B cell (primary cell): ENCODE results near the gene PNPLA1. TPM values are rescaled to one million over a fixed set of nuclear protein-coding genes. Genes with fewer than 3 reads are reported as not detected.

ENCODE experiments used
- ATAC-seq: fragments of 200-7000 bp; cut with Tn5 transposase; one replicate; pipeline ENCODE4 v1.10.0; 2021; ENCODE audit warnings: low read depth, mild to moderate bottlenecking, moderate number of reproducible peaks, moderate library complexity
- CTCF ChIA-PET: fragments of 350-600 bp; sonication (Branson Sonifier 250); formaldehyde crosslinking; loops from one replicate; lab custom pipeline; 2021; ENCODE audit warnings: antibody characterized with exemption, inconsistent platforms; lab: Charles Lee
- POLR2A ChIA-PET: fragments of 350-600 bp; sonication (Branson Sonifier 250); formaldehyde crosslinking; loops from one replicate; lab custom pipeline; 2021; ENCODE audit warnings: antibody characterized with exemption; lab: Charles Lee
- DNase-seq: peaks from one replicate; pipeline ENCODE4 v3.0.0; 2013
- H2AFZ ChIP-seq: 2 replicates; pipeline ENCODE4 v1.6.1; 2012; ENCODE audit warnings: mild to moderate bottlenecking, low read depth, low read length; ENCODE audit not compliant: insufficient read depth, poor library complexity, severe bottlenecking
- H3K27ac ChIP-seq, 2 donors: 1 replicate in 1 of 2; 2 replicates in 1 of 2; pipeline ENCODE4 v1.5.1; 2012 to 2013; ENCODE audit warnings: low read length in 2 of 2, mild to moderate bottlenecking in 2 of 2, moderate library complexity in 1 of 2
- H3K27me3 ChIP-seq, 4 experiments: fragments of 200-600 bp in 1 of 4; sonication (generic) in 1 of 4; replicated peaks in 1 of 4; 1 replicate in 2 of 4; 2 replicates in 2 of 4; pipeline versions ENCODE4 v1.6.1 to v1.7.0; 2013 to 2016; ENCODE audit warnings: low read length in 3 of 4, mild to moderate bottlenecking in 2 of 4, mixed read lengths in 1 of 4, moderate library complexity in 1 of 4; ENCODE audit not compliant: insufficient read depth in 4 of 4, control insufficient read depth in 3 of 4; ENCODE audit errors: control extremely low read depth in 1 of 4
- H3K36me3 ChIP-seq, 2 experiments: replicated peaks in 1 of 2; 1 replicate in 1 of 2; 2 replicates in 1 of 2; pipeline versions ENCODE4 v1.6.1 to v1.7.1; 2013; ENCODE audit warnings: low read length in 1 of 2; ENCODE audit not compliant: insufficient read depth in 2 of 2, control insufficient read depth in 1 of 2; ENCODE audit errors: control extremely low read depth in 1 of 2, extremely low read depth in 1 of 2
- H3K4me1 ChIP-seq, 2 donors: fragments of 200-600 bp in 1 of 2; sonication (generic) in 1 of 2; 1 replicate in 1 of 2; 2 replicates in 1 of 2; pipeline versions ENCODE4 v1.5.1 to v1.6.1; 2013 to 2017; ENCODE audit warnings: low read length in 2 of 2; ENCODE audit not compliant: control insufficient read depth in 2 of 2, insufficient read depth in 2 of 2
- H3K4me2 ChIP-seq: replicated peaks from 2 replicates; pipeline ENCODE3; 2012; ENCODE audit warnings: mild to moderate bottlenecking, low read depth, low read length; ENCODE audit not compliant: poor library complexity, severe bottlenecking
- H3K4me3 ChIP-seq, 5 experiments: fragments of 200-600 bp in 1 of 5; sonication (generic) in 1 of 5; 1 replicate in 3 of 5; 2 replicates in 2 of 5; pipeline versions ENCODE4 v1.5.1 to v1.7.0; 2011 to 2016; ENCODE audit warnings: low read length in 4 of 5, mild to moderate bottlenecking in 4 of 5, low read depth in 2 of 5, control low read depth in 1 of 5, moderate library complexity in 1 of 5; ENCODE audit not compliant: insufficient read depth in 1 of 5; ENCODE audit errors: control extremely low read depth in 1 of 5, extremely low read depth in 1 of 5
- H3K79me2 ChIP-seq: fragments of 200-600 bp; sonication (generic); one replicate; pipeline ENCODE4 v1.6.0; 2016; ENCODE audit warnings: low read length; ENCODE audit not compliant: control insufficient read depth, insufficient read depth
- H3K9ac ChIP-seq: fragments of 200-600 bp; sonication (generic); 2 replicates; pipeline ENCODE4 v1.6.1; 2017; ENCODE audit warnings: mild to moderate bottlenecking, low read length, moderate library complexity
- H3K9me3 ChIP-seq, 3 donors: one replicate each; pipeline versions ENCODE4 v1.6.1 to v1.7.1; 2013; ENCODE audit warnings: low read length in 2 of 3; ENCODE audit not compliant: control insufficient read depth in 2 of 3, insufficient read depth in 1 of 3; ENCODE audit errors: control extremely low read depth in 1 of 3
- H4K20me1 ChIP-seq: 2 replicates; pipeline ENCODE4 v1.6.0; 2012; ENCODE audit warnings: mild to moderate bottlenecking, low read length; ENCODE audit not compliant: insufficient read depth, control insufficient read depth, poor library complexity, severe bottlenecking
- H3K27ac Mint-ChIP-seq: one replicate; pipeline ENCODE4 v1.8.0; 2021; ENCODE audit warnings: mixed read lengths
- H3K27me3 Mint-ChIP-seq: one replicate; pipeline ENCODE4 v1.8.0; 2021; ENCODE audit warnings: mixed read lengths
- H3K4me1 Mint-ChIP-seq: one replicate; pipeline ENCODE4 v1.8.0; 2021; ENCODE audit warnings: mixed read lengths
- H3K4me3 Mint-ChIP-seq: one replicate; pipeline ENCODE4 v1.8.0; 2021; ENCODE audit warnings: mixed read lengths
- H3K9me3 Mint-ChIP-seq: one replicate; pipeline ENCODE4 v1.8.0; 2022; ENCODE audit warnings: mixed read lengths; ENCODE audit not compliant: insufficient read depth
- EZH2 ChIP-seq: IDR thresholded peaks from 2 replicates; pipeline ENCODE4 v1.6.1; 2012; ENCODE audit warnings: borderline replicate concordance, low read depth, mild to moderate bottlenecking, moderate library complexity, low read length; ENCODE audit not compliant: insufficient read depth, poor library complexity, severe bottlenecking
- WGBS: methylation state at CpG from one replicate; pipeline ENCODE4 v1.1.5; 2013; ENCODE audit warnings: missing lambda C conversion rate; ENCODE audit not compliant: insufficient coverage; 5-methylcytosine and 5-hydroxymethylcytosine counted together
- intact Hi-C: fragments of 100-400 bp; cut with micrococcal nuclease; formaldehyde crosslinking; loops from one replicate; pipeline ENCODE4 v1.10.0; 2022
- polyA plus RNA-seq: library from polyadenylated mRNA; depleted of rRNA; stranded (reverse); fragments of >200 nt; gene quantifications from 2 replicates; pipeline ENCODE4 v1.2.3, GENCODE V29; 2012
- total RNA-seq, 2 donors: library from RNA; stranded (reverse); fragments of 120-200 nt in 1 of 2; gene quantifications; 1 replicate in 1 of 2; 2 replicates in 1 of 2; pipeline versions ENCODE4 v1.2.3 to v1.2.4, GENCODE V29; 2013 to 2022
- TF ChIP-seq, protein P1 (sequence below): fragments of 200-600 bp; IDR thresholded peaks from one replicate; pipeline ENCODE4 v1.8.0; 2022; ENCODE audit warnings: antibody characterized with exemption, mild to moderate bottlenecking

PNPLA1 gene
- total and polyA plus RNA-seq, 2 donors (not counting 1 experiment from before 2014, with no cell fraction given) = 0.12 TPM; not detected in 1

- Mint-ChIP-seq H3K4me1 (peaks cover 21% of the 10 kb centered on the region), H3K4me3 (no peak overlapping the region), H3K9me3 (peaks cover 2% of the 10 kb centered on the region), H3K27me3 (no peaks in the 10 kb centered on the region), H3K27ac (no peak overlapping the region)
- intact Hi-C loops = no loop called here
- Histone ChIP-seq H3K9me3 (peaks cover 0 to 3% (median 0%) of the 10 kb centered on the region in 3 donors), H3K4me3 (no peak overlapping the region), H3K79me2 (no peaks in the 10 kb centered on the region), H3K4me1 (peaks cover 16 to 22% of the 10 kb centered on the region in 2 donors), H3K27ac (no peak overlapping the region), H2AFZ (no peak overlapping the region), H3K4me2 (no peak overlapping the region), H3K9ac (no peak overlapping the region), H3K27me3 (no peaks in the 10 kb centered on the region), H3K36me3 (no peaks in the 10 kb centered on the region), H4K20me1 (no peaks in the 10 kb centered on the region)
- DNase-seq = no peak
- ChIA-PET POLR2A (no interaction called here), CTCF (interaction anchor here (4.8 to 15.7 kb wide), 2 partner anchors 15 to 51 kb away, joined by 20 to 149 read pairs; no protein-coding TSS in a partner anchor)
- no peak for ATAC-seq
- WGBS = no CpG with 5 or more reads among the region's 4 CpGs
- TF ChIP-seq, protein P1, sequence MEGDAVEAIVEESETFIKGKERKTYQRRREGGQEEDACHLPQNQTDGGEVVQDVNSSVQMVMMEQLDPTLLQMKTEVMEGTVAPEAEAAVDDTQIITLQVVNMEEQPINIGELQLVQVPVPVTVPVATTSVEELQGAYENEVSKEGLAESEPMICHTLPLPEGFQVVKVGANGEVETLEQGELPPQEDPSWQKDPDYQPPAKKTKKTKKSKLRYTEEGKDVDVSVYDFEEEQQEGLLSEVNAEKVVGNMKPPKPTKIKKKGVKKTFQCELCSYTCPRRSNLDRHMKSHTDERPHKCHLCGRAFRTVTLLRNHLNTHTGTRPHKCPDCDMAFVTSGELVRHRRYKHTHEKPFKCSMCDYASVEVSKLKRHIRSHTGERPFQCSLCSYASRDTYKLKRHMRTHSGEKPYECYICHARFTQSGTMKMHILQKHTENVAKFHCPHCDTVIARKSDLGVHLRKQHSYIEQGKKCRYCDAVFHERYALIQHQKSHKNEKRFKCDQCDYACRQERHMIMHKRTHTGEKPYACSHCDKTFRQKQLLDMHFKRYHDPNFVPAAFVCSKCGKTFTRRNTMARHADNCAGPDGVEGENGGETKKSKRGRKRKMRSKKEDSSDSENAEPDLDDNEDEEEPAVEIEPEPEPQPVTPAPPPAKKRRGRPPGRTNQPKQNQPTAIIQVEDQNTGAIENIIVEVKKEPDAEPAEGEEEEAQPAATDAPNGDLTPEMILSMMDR = no peak
- TF ChIP-seq EZH2 = no peak
Measured at GRCh38 chr6:36355819-36356218, 86.0 kb downstream of the PNPLA1 start.

DNA sequence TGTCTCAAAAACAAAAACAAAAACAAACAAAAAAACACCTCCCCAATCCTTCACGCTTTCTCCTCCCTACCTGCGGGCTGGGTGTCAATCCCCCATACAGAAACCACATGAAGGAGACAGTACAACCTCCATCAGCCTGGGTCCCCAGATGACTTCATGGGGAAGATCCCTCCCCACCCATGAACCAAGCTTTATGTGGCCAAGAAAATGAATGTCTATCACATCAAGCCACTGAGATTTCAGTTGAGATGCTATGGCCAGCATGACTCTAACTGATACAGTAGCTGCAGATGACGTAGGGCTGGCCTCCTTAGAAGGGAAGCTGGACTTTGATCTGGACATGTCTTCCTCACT, 88.0 kb downstream of the PNPLA1 start:
- H4K20me1 ChIP-seq = no peaks in the 10 kb centered on the region
- ChIA-PET CTCF (interaction anchor here (1.5 to 15.7 kb wide), 5 partner anchors 10 to 330 kb away, joined by 3 to 149 read pairs (median 20); partner anchors contain the start of gene MAPK14), POLR2A (no interaction called here)
- Mint-ChIP-seq H3K9me3 (peaks cover 2% of the 10 kb centered on the region), H3K4me1 (peaks cover 22% of the 10 kb centered on the region), H3K27me3 (no peaks in the 10 kb centered on the region), H3K4me3 (no peak overlapping the region), H3K27ac (no peak overlapping the region)
- no peaks in the 10 kb centered on the region for H3K79me2 ChIP-seq
- H2AFZ ChIP-seq = no peak overlapping the region
- no peak overlapping the region for H3K9ac ChIP-seq
- H3K9me3 ChIP-seq = no peaks in the 10 kb centered on the region
- WGBS = 82% methylated on average over 3 of the region's 3 CpGs
- intact Hi-C loops = no loop called here
- no peak overlapping the region for H3K4me3 ChIP-seq
- no peaks in the 10 kb centered on the region for H3K27me3 ChIP-seq
- H3K36me3 ChIP-seq = no peaks in the 10 kb centered on the region
- peaks cover 16 to 22% of the 10 kb centered on the region in 2 donors for H3K4me1 ChIP-seq
- no peak overlapping the region for H3K27ac ChIP-seq
- TF ChIP-seq, protein P1 = no peak
- no peak for TF ChIP-seq EZH2
- no peak for ATAC-seq
- no peak overlapping the region for H3K4me2 ChIP-seq
- no peak for DNase-seq

Other genes with a start within 250 kb of the PNPLA1 start
- gene SLC26A8, start 245.4 kb upstream of the PNPLA1 start, total RNA-seq = not detected in 2 replicates
- gene SLC26A8, start 245.4 kb upstream of the PNPLA1 start, polyA plus RNA-seq = 0.01 TPM in 1 of 2 replicates, not detected in the other
- 49.9 and 50.4 TPM in 2 replicates for gene MAPK14, start 242.3 kb upstream of the PNPLA1 start, total RNA-seq
- gene MAPK14, start 242.3 kb upstream of the PNPLA1 start, polyA plus RNA-seq = 19.5 and 22.8 TPM in 2 replicates
- gene MAPK13, start 139.5 kb upstream of the PNPLA1 start, total RNA-seq = 18.0 and 20.6 TPM in 2 replicates
- gene MAPK13, start 139.5 kb upstream of the PNPLA1 start, polyA plus RNA-seq = 31.5 and 34.8 TPM in 2 replicates
- 29.4 and 29.5 TPM in 2 replicates for gene BRPF3, start 73.3 kb upstream of the PNPLA1 start, total RNA-seq
- gene BRPF3, start 73.3 kb upstream of the PNPLA1 start, polyA plus RNA-seq = 17.1 and 17.6 TPM in 2 replicates
- gene BNIP5, start 66.8 kb downstream of the PNPLA1 start, total RNA-seq = 0.10 TPM in 1 of 2 replicates, not detected in the other
- gene BNIP5, start 66.8 kb downstream of the PNPLA1 start, polyA plus RNA-seq = 0.06 and 0.09 TPM in 2 replicates
- gene ETV7, start 117.6 kb downstream of the PNPLA1 start, total RNA-seq = 0.46 and 0.96 TPM in 2 replicates
- gene ETV7, start 117.6 kb downstream of the PNPLA1 start, polyA plus RNA-seq = 0.79 and 2.0 TPM in 2 replicates
- gene PXT1, start 172.8 kb downstream of the PNPLA1 start, total RNA-seq = 0.27 and 0.52 TPM in 2 replicates
- 0.09 TPM in 1 of 2 replicates, not detected in the other for gene PXT1, start 172.8 kb downstream of the PNPLA1 start, polyA plus RNA-seq
- gene KCTD20, start 172.9 kb downstream of the PNPLA1 start, total RNA-seq = 37.5 and 44.3 TPM in 2 replicates
- gene KCTD20, start 172.9 kb downstream of the PNPLA1 start, polyA plus RNA-seq = 19.5 and 23.2 TPM in 2 replicates